Neural progenitor cell (in vitro differentiated cells): ENCODE results near the gene SORBS2. TPM values are rescaled to one million over a fixed set of nuclear protein-coding genes. Genes with fewer than 3 reads are reported as not detected.
A peak's percentile ranks its signal among the peaks of the same experiment; 100 is the strongest.

ENCODE experiments used
- DNase-seq: peaks from one replicate; pipeline ENCODE4 v3.0.0-alpha.2; 2016; ENCODE audit warnings: low spot score
- H2AFZ ChIP-seq: fragments of 200-600 bp; sonication (generic); replicated peaks from 2 replicates; pipeline ENCODE4 v1.6.1; 2016; ENCODE audit warnings: antibody characterized with exemption
- H3F3A ChIP-seq: fragments of 200-600 bp; sonication (generic); 2 replicates; pipeline ENCODE4 v1.6.1; 2016; ENCODE audit warnings: antibody characterized with exemption, low read depth
- H3K27ac ChIP-seq: fragments of 200-600 bp; sonication (generic); 2 replicates; pipeline ENCODE4 v1.5.1; 2016; ENCODE audit warnings: mild to moderate bottlenecking
- H3K27me3 ChIP-seq: fragments of 200-600 bp; sonication (generic); 2 replicates; pipeline ENCODE4 v1.6.1; 2016; ENCODE audit warnings: mild to moderate bottlenecking, moderate library complexity
- H3K36me3 ChIP-seq: fragments of 200-600 bp; sonication (generic); 2 replicates; pipeline ENCODE4 v1.5.1; 2016
- H3K4me1 ChIP-seq: fragments of 200-600 bp; sonication (generic); 2 replicates; pipeline ENCODE4 v1.6.1; 2016; ENCODE audit warnings: mixed run types
- H3K4me2 ChIP-seq: fragments of 200-600 bp; sonication (generic); 2 replicates; pipeline ENCODE4 v1.6.1; 2016
- H3K4me3 ChIP-seq: fragments of 200-600 bp; sonication (generic); 2 replicates; pipeline ENCODE4 v1.5.1; 2016
- H3K79me2 ChIP-seq: fragments of 200-600 bp; sonication (generic); 2 replicates; pipeline ENCODE4 v1.6.1; 2016; ENCODE audit warnings: low read depth
- H3K9ac ChIP-seq: fragments of 200-600 bp; sonication (generic); 2 replicates; pipeline ENCODE4 v1.6.1; 2016
- H3K9me3 ChIP-seq: fragments of 200-600 bp; sonication (generic); 2 replicates; pipeline ENCODE4 v1.5.1; 2016; ENCODE audit warnings: low read depth
- H4K20me1 ChIP-seq: fragments of 200-600 bp; sonication (generic); 2 replicates; pipeline ENCODE4 v1.6.1; 2016; ENCODE audit warnings: low read depth
- H3K27ac Mint-ChIP-seq: 3 replicates; pipeline ENCODE4 v1.8.0; 2021; ENCODE audit warnings: mixed read lengths
- H3K27me3 Mint-ChIP-seq: 2 replicates; pipeline ENCODE4 v1.8.0; 2022; ENCODE audit warnings: low read depth, mild to moderate bottlenecking, inconsistent platforms, moderate library complexity, mixed read lengths; ENCODE audit not compliant: insufficient read depth
- H3K36me3 Mint-ChIP-seq: 3 replicates; pipeline ENCODE4 v1.8.0; 2021; ENCODE audit warnings: mixed read lengths
- H3K4me1 Mint-ChIP-seq: 3 replicates; pipeline ENCODE4 v1.8.0; 2021; ENCODE audit warnings: mixed read lengths
- H3K4me3 Mint-ChIP-seq: 3 replicates; pipeline ENCODE4 v1.8.0; 2021; ENCODE audit warnings: mild to moderate bottlenecking, moderate library complexity, mixed read lengths
- H3K9me3 Mint-ChIP-seq: 3 replicates; pipeline ENCODE4 v1.8.0; 2020; ENCODE audit warnings: mixed read lengths
- EZH2 ChIP-seq: fragments of 200-600 bp; sonication (generic); IDR thresholded peaks from 2 replicates; pipeline ENCODE4 v1.6.1; 2017; ENCODE audit warnings: antibody characterized with exemption, mild to moderate bottlenecking, moderate library complexity
- EZH2phosphoT487 ChIP-seq: fragments of 200-600 bp; sonication (generic); IDR thresholded peaks from 2 replicates; pipeline ENCODE4 v1.6.1; 2017; ENCODE audit warnings: antibody characterized with exemption
- total RNA-seq: library from RNA; depleted of rRNA; stranded (reverse); fragments of >200 nt; gene quantifications from 2 replicates; pipeline ENCODE4 v1.2.3, GENCODE V29; 2015; ENCODE audit warnings: low replicate concordance
- TF ChIP-seq, protein P1 (sequence below): fragments of 200-600 bp; sonication (generic); IDR thresholded peaks from 2 replicates; pipeline ENCODE4 v1.5.1; 2017; ENCODE audit warnings: antibody characterized with exemption, mild to moderate bottlenecking

SORBS2 gene
- total RNA-seq, 1 donor from 2014 or later = 15.7 TPM

DNA sequence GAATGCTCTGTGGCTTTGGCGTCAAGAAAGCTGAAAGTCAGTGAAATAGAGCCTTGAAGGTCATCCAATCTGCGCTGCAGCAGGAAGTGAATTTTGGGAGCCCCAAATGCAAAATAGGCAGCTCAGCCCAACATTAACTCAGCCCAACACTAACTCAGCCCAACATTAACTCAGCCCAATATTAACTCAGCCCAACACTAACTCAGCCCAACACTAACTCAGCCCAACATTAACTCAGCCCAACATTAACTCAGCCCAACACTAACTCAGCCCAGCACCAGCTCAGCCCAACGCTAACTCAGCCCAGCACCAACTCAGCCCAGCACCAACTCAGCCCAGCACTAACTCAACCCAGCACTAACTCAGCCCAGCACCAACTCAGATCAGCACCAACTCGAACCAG, 71.5 kb downstream of the SORBS2 start:
- no peak for TF ChIP-seq EZH2
- TF ChIP-seq EZH2phosphoT487 = no peak
- no peaks in the 10 kb centered on the region for H3F3A ChIP-seq
- peaks cover 15% of the 10 kb centered on the region for H3K36me3 Mint-ChIP-seq
- no peak for DNase-seq
- peaks cover 10% of the 10 kb centered on the region for H3K27me3 Mint-ChIP-seq
- no peak overlapping the region for H3K4me2 ChIP-seq
- H3K4me1 ChIP-seq = peaks cover 23% of the 10 kb centered on the region
- no peaks in the 10 kb centered on the region for H3K9me3 ChIP-seq
- no peak overlapping the region for H3K4me3 Mint-ChIP-seq
- H3K9me3 Mint-ChIP-seq = no peaks in the 10 kb centered on the region
- H3K4me1 Mint-ChIP-seq = peaks cover 62% of the 10 kb centered on the region
- H3K36me3 ChIP-seq = no peaks in the 10 kb centered on the region
- no peak overlapping the region for H3K4me3 ChIP-seq
- no peak overlapping the region for H2AFZ ChIP-seq
- H3K27ac Mint-ChIP-seq = no peak overlapping the region
- H3K9ac ChIP-seq = no peak overlapping the region
- H3K27me3 ChIP-seq = no peaks in the 10 kb centered on the region
- no peaks in the 10 kb centered on the region for H4K20me1 ChIP-seq
- no peaks in the 10 kb centered on the region for H3K79me2 ChIP-seq
- no peak overlapping the region for H3K27ac ChIP-seq

DNA sequence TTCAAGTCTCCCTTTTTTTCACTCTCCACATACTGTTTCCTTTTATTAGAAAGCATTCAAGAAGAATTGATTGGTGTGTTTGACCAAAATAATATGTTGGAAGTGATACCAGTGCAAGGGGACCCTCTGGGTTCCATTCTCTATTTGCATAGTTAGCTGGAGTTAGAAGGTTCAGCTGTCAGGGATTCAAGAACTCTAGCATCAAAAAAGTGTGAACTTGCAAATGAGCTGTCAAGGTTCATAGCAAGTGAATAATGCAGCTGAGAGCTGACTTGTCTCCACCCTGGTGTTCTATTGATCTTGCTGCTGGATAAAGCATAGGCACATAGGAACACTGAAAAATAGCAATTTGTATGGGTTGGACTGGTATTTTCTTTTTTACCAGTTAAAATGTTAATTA, 73.2 kb downstream of the SORBS2 start:
- H3K36me3 ChIP-seq = no peaks in the 10 kb centered on the region
- Mint-ChIP-seq H3K27ac (peak overlapping the region; percentile 61), H3K9me3 (no peaks in the 10 kb centered on the region), H3K4me1 (peaks cover 68% of the 10 kb centered on the region), H3K36me3 (peaks cover 11% of the 10 kb centered on the region), H3K27me3 (peaks cover 10% of the 10 kb centered on the region), H3K4me3 (no peak overlapping the region)
- H3K4me1 ChIP-seq = peaks cover 22% of the 10 kb centered on the region
- H4K20me1 ChIP-seq = no peaks in the 10 kb centered on the region
- H3K4me3 ChIP-seq = no peak overlapping the region
- no peak overlapping the region for H3K9ac ChIP-seq
- no peaks in the 10 kb centered on the region for H3F3A ChIP-seq
- H3K79me2 ChIP-seq = no peaks in the 10 kb centered on the region
- H2AFZ ChIP-seq = no peak overlapping the region
- H3K27me3 ChIP-seq = no peaks in the 10 kb centered on the region
- H3K4me2 ChIP-seq = no peak overlapping the region
- no peak for DNase-seq
- H3K9me3 ChIP-seq = no peaks in the 10 kb centered on the region
- TF ChIP-seq EZH2phosphoT487 = no peak
- TF ChIP-seq EZH2 = no peak
- TF ChIP-seq, protein P1, sequence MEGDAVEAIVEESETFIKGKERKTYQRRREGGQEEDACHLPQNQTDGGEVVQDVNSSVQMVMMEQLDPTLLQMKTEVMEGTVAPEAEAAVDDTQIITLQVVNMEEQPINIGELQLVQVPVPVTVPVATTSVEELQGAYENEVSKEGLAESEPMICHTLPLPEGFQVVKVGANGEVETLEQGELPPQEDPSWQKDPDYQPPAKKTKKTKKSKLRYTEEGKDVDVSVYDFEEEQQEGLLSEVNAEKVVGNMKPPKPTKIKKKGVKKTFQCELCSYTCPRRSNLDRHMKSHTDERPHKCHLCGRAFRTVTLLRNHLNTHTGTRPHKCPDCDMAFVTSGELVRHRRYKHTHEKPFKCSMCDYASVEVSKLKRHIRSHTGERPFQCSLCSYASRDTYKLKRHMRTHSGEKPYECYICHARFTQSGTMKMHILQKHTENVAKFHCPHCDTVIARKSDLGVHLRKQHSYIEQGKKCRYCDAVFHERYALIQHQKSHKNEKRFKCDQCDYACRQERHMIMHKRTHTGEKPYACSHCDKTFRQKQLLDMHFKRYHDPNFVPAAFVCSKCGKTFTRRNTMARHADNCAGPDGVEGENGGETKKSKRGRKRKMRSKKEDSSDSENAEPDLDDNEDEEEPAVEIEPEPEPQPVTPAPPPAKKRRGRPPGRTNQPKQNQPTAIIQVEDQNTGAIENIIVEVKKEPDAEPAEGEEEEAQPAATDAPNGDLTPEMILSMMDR = no peak
- no peak overlapping the region for H3K27ac ChIP-seq

DNA sequence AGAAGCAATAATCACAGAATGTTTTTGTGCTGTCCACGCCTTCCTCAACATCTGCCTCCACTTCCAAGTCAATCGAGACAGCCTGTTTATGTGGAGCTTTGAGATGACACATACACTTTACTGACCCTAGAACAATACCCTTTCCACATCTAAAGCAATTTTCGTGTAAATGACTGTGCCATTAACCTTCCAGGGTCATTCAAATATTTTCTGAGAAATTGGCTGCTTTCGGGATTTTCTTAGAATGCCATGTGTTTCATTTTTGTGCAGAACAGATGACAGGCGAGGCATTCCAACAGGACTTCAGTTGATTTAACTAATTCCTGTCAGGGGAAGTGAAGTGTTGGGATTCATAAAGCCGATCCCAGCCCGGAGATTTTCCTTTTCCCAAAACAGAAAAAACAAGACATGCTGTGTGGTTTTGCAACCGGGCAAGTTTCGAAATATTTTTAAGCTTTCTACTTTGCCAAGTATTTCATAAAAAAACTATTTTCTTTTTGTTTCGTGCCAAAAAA, 73.9 kb downstream of the SORBS2 start:
- Histone ChIP-seq H3K4me2 (no peak overlapping the region), H3K9ac (no peak overlapping the region)

More for the DNA sequence above, 73.9 kb downstream of the SORBS2 start:
- H3K4me3 ChIP-seq = no peak overlapping the region
- no peaks in the 10 kb centered on the region for H3K9me3 ChIP-seq
- H3K27ac Mint-ChIP-seq = no peak overlapping the region
- H3K36me3 ChIP-seq = no peaks in the 10 kb centered on the region
- peaks cover 22% of the 10 kb centered on the region for H3K4me1 ChIP-seq
- no peak for DNase-seq
- no peak overlapping the region for H3K27ac ChIP-seq
- H3K9me3 Mint-ChIP-seq = peaks cover 2% of the 10 kb centered on the region
- no peak overlapping the region for H2AFZ ChIP-seq
- TF ChIP-seq EZH2phosphoT487 (no peak), EZH2 (no peak)
- TF ChIP-seq, protein P1 = no peak
- H3K4me3 Mint-ChIP-seq = no peak overlapping the region
- no peaks in the 10 kb centered on the region for H3K79me2 ChIP-seq
- no peaks in the 10 kb centered on the region for H4K20me1 ChIP-seq
- H3K27me3 Mint-ChIP-seq = peaks cover 10% of the 10 kb centered on the region
- H3K4me1 Mint-ChIP-seq = peaks cover 68% of the 10 kb centered on the region
- H3K27me3 ChIP-seq = no peaks in the 10 kb centered on the region
- no peaks in the 10 kb centered on the region for H3F3A ChIP-seq
- H3K36me3 Mint-ChIP-seq = peaks cover 16% of the 10 kb centered on the region
